HuH-7 (cell line): Measurements from ENCODE around the gene WNT9A.

Source experiments
- DNase-seq: peaks from one replicate; pipeline ENCODE4 v3.0.0; 2011; ENCODE audit warnings: low spot score

Gene WNT9A

GRCh38 chr1:227897704-227898438 lies 49.9 kb downstream of the WNT9A start:
- DNase-seq = no peak

GRCh38 chr1:227896710-227897655 lies 50.7 kb downstream of the WNT9A start:
- DNase-seq = no peak

- no peak for DNase-seq
Observed at GRCh38 chr1:227895828-227896685, 51.7 kb downstream of the WNT9A start.

- no peak for DNase-seq
Observed at GRCh38 chr1:227894831-227895451, 52.8 kb downstream of the WNT9A start.

GRCh38 chr1:227893949-227894721 lies 53.6 kb downstream of the WNT9A start:
- no peak for DNase-seq

GRCh38 chr1:227893300-227893948 lies 54.3 kb downstream of the WNT9A start:
- DNase-seq = no peak

GRCh38 chr1:227892489-227893299 lies 55.0 kb downstream of the WNT9A start:
- no peak for DNase-seq

- no peak for DNase-seq
Observed at GRCh38 chr1:227891955-227892488, 55.7 kb downstream of the WNT9A start.

- DNase-seq = no peak
Observed at GRCh38 chr1:227891223-227891954, 56.3 kb downstream of the WNT9A start.

GRCh38 chr1:227890451-227891222 lies 57.1 kb downstream of the WNT9A start:
- DNase-seq = no peak

GRCh38 chr1:227889863-227890405 lies 57.8 kb downstream of the WNT9A start:
- DNase-seq = no peak

- no peak for DNase-seq
Observed at GRCh38 chr1:227889047-227889862, 58.5 kb downstream of the WNT9A start.

GRCh38 chr1:227888404-227889046 lies 59.2 kb downstream of the WNT9A start:
- DNase-seq = no peak

- DNase-seq = no peak
Observed at GRCh38 chr1:227887697-227888403, 59.9 kb downstream of the WNT9A start.

- no peak for DNase-seq
Observed at GRCh38 chr1:227886993-227887696, 60.6 kb downstream of the WNT9A start.
